ENCODE data around the gene ATP2A3.

ATP2A3 gene

DNA sequence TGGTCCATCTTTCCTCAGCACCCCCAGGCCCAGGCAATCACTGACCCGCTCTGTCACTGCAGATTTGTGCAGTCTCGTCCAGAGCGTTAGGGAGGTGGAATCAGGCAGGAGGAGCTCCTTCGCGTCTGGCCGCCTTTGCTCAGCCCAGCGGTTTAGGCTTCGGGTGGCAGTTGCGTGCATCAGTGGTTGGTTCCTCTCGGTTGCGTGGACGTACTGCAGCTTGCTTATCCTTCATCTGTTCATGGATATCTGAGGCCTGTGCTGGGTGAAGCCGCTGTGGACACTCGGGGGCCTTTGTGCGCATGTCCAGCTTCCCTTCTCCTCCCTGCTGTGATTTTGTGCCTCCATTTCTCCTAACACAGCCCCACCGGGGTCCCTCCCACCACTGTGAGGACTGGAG is 43.2 kb downstream of the ATP2A3 start:
- H3K27ac ChIP-seq (ENCODE audit: low read length): no peak overlapping the region
- no peaks in the 10 kb centered on the region for H3K36me3 ChIP-seq (ENCODE audit: insufficient read depth, low read depth, low read length)
- H3K27me3 ChIP-seq (ENCODE audit: insufficient read depth, low read length): no peaks in the 10 kb centered on the region
- no peak overlapping the region for H3K9ac ChIP-seq (ENCODE audit: low read depth, low read length)
- no peaks in the 10 kb centered on the region for H3K4me1 ChIP-seq (ENCODE audit: insufficient read depth, low read length)
- H3K9me3 ChIP-seq (ENCODE audit: insufficient read depth, low read depth, low read length): no peaks in the 10 kb centered on the region
- H3K4me3 ChIP-seq (ENCODE audit: low read length): no peak overlapping the region

DNA sequence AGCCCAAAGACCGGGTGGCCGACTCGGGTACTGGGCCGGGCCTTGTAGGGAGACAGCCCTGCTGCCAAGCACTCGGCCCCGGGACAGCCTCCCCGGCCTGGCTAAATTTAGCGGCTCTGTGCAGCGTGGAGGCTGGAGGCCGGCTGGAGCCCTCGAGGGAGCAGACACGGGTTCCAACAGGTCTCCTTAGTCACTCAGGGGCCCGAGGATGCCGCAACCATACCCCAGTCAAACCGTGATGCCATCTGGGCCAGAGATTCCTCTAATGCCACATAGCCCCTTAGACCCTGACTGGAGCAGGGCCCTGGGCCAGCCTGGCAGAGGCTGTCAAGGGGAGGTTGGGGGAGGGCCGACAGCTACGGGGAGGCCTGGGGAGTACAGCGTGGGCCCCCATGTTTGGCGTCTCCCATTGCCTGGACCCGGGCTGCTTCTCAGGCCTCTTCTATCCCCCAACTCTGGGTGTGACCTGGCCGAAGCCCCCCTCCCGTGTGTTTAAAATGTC is 45.1 kb downstream of the ATP2A3 start:
- Histone ChIP-seq H3K27ac (ENCODE audit: low read length) (no peak overlapping the region), H3K9ac (ENCODE audit: low read depth, low read length) (no peak overlapping the region), H3K36me3 (ENCODE audit: insufficient read depth, low read depth, low read length) (no peaks in the 10 kb centered on the region), H3K4me1 (ENCODE audit: insufficient read depth, low read length) (no peaks in the 10 kb centered on the region), H3K4me3 (ENCODE audit: low read length) (no peak overlapping the region), H3K9me3 (ENCODE audit: insufficient read depth, low read depth, low read length) (no peaks in the 10 kb centered on the region), H3K27me3 (ENCODE audit: insufficient read depth, low read length) (no peaks in the 10 kb centered on the region)

- Histone ChIP-seq H3K9me3 (ENCODE audit: insufficient read depth, low read depth, low read length) (no peaks in the 10 kb centered on the region), H3K27ac (ENCODE audit: low read length) (no peak overlapping the region), H3K4me3 (ENCODE audit: low read length) (no peak overlapping the region), H3K4me1 (ENCODE audit: insufficient read depth, low read length) (no peaks in the 10 kb centered on the region), H3K27me3 (ENCODE audit: insufficient read depth, low read length) (no peaks in the 10 kb centered on the region), H3K36me3 (ENCODE audit: insufficient read depth, low read depth, low read length) (no peaks in the 10 kb centered on the region), H3K9ac (ENCODE audit: low read depth, low read length) (no peak overlapping the region)
These were observed 45.7 kb downstream of the ATP2A3 start for GRCh38 chr17:3918372-3919122.

DNA sequence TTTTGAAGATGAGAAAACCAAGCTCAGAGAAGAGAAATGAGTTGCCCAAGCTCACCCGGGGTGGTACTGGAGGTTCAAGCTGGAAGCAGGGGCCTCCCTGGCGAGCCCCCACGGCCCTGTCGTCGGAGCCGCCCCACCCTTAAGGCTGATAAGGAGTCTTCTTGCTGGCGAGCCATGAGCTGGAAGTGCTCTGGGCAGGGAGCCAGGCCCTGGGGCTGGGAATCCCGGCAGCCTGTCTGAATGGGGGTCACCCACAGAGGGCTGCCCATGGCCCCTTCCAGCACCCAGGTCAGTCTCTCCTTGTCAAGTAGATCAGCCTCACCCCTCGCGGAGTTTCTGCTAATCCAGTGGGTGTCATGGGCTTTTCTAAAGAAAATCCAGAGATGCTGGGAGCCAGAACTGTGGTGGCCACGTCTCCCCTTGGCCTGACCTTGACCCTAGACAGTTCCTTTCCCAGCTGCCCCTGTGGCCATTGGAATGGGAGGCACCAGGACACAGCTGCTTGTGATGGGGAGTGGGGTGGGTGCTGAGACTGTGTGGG is 46.8 kb downstream of the ATP2A3 start:
- no peak overlapping the region for H3K27ac ChIP-seq (ENCODE audit: low read length)
- no peaks in the 10 kb centered on the region for H3K4me1 ChIP-seq (ENCODE audit: insufficient read depth, low read length)
- H3K27me3 ChIP-seq (ENCODE audit: insufficient read depth, low read length): no peaks in the 10 kb centered on the region
- no peak overlapping the region for H3K9ac ChIP-seq (ENCODE audit: low read depth, low read length)
- H3K4me3 ChIP-seq (ENCODE audit: low read length): no peak overlapping the region
- H3K9me3 ChIP-seq (ENCODE audit: insufficient read depth, low read depth, low read length): no peaks in the 10 kb centered on the region
- no peaks in the 10 kb centered on the region for H3K36me3 ChIP-seq (ENCODE audit: insufficient read depth, low read depth, low read length)

- H3K27ac ChIP-seq (ENCODE audit: low read length): no peak overlapping the region
- no peaks in the 10 kb centered on the region for H3K4me1 ChIP-seq (ENCODE audit: insufficient read depth, low read length)
- no peaks in the 10 kb centered on the region for H3K27me3 ChIP-seq (ENCODE audit: insufficient read depth, low read length)
- no peaks in the 10 kb centered on the region for H3K36me3 ChIP-seq (ENCODE audit: insufficient read depth, low read depth, low read length)
- no peak overlapping the region for H3K9ac ChIP-seq (ENCODE audit: low read depth, low read length)
- no peaks in the 10 kb centered on the region for H3K9me3 ChIP-seq (ENCODE audit: insufficient read depth, low read depth, low read length)
- no peak overlapping the region for H3K4me3 ChIP-seq (ENCODE audit: low read length)
These were observed 47.4 kb downstream of the ATP2A3 start for GRCh38 chr17:3916825-3917224.

- no peaks in the 10 kb centered on the region for H3K4me1 ChIP-seq (ENCODE audit: insufficient read depth, low read length)
- H3K36me3 ChIP-seq (ENCODE audit: insufficient read depth, low read depth, low read length): no peaks in the 10 kb centered on the region
- no peak within 1 kb of the TSS for H3K9ac ChIP-seq (ENCODE audit: low read depth, low read length)
- no peaks in the 10 kb centered on the region for H3K27me3 ChIP-seq (ENCODE audit: insufficient read depth, low read length)
- no peak within 1 kb of the TSS for H3K27ac ChIP-seq (ENCODE audit: low read length)
- no peak within 1 kb of the TSS for H3K4me3 ChIP-seq (ENCODE audit: low read length)
- H3K9me3 ChIP-seq (ENCODE audit: insufficient read depth, low read depth, low read length): no peaks in the 10 kb centered on the region
These were observed 48.1 kb downstream of the ATP2A3 start, which contains the start of gene P2RX1 for GRCh38 chr17:3915995-3916696. TSS of gene P2RX1 (minus strand) at chr17:3916465. CDS start at chr17:3916225, 240 bp downstream.

GRCh38 chr17:3915581-3915994 is 48.6 kb downstream of the ATP2A3 start:
- no peak overlapping the region for H3K4me3 ChIP-seq (ENCODE audit: low read length)
- no peak overlapping the region for H3K9ac ChIP-seq (ENCODE audit: low read depth, low read length)

GRCh38 chr17:3914312-3914670 is 49.9 kb downstream of the ATP2A3 start:
- no peak overlapping the region for H3K4me3 ChIP-seq (ENCODE audit: low read length)
- H3K27ac ChIP-seq (ENCODE audit: low read length): no peak overlapping the region
- no peaks in the 10 kb centered on the region for H3K36me3 ChIP-seq (ENCODE audit: insufficient read depth, low read depth, low read length)
- no peak overlapping the region; the same call in 1 of the 2 replicates for H3K9ac ChIP-seq (ENCODE audit: low read depth, low read length)
- no peaks in the 10 kb centered on the region for H3K27me3 ChIP-seq (ENCODE audit: insufficient read depth, low read length)
- no peaks in the 10 kb centered on the region for H3K4me1 ChIP-seq (ENCODE audit: insufficient read depth, low read length)
- H3K9me3 ChIP-seq (ENCODE audit: insufficient read depth, low read depth, low read length): no peaks in the 10 kb centered on the region

More at GRCh38 chr17:3915581-3915994, 48.6 kb downstream of the ATP2A3 start:
- no peaks in the 10 kb centered on the region for H3K36me3 ChIP-seq (ENCODE audit: insufficient read depth, low read depth, low read length)
- no peak overlapping the region for H3K27ac ChIP-seq (ENCODE audit: low read length)
- no peaks in the 10 kb centered on the region for H3K9me3 ChIP-seq (ENCODE audit: insufficient read depth, low read depth, low read length)
- no peaks in the 10 kb centered on the region for H3K4me1 ChIP-seq (ENCODE audit: insufficient read depth, low read length)
- H3K27me3 ChIP-seq (ENCODE audit: insufficient read depth, low read length): no peaks in the 10 kb centered on the region

DNA sequence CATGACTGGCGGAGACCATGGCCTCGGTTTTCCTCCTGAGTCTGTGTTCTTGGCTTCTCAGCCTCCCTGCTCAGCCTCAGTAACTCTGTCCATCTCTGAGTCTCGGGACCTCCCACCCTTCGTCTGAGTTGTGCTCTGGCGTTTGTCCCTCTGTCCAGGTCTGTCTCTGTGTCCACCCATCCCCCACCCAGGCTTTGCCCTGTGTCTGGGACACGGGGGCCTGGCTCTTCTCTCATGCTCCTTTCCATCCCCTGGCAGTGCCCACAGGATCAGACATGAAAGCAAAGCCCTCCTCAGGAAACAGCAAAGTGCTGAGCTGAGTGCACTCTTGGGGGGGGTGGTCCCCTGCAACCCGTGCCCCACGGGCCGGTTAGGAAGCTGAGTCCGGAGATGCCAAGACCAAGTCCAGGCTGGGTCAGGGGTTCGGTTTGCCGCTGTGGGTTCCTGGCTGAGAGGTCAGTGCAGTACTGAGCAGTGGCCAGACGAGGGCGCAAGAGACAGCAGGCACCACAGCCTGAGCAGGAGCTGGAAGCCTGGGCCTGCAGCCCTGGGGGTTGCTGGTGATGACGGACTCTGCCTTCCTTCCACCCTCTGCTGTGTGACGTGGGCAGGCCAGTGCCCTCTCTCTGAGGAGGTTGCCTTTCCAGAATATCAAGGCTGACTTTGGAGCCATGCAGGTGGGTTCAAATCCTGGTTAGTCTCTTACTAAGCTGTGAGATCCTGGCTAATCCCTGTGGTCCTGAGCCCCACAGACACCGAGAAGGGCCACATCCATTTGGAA is 50.5 kb downstream of the ATP2A3 start:
- H3K27ac ChIP-seq (ENCODE audit: low read length): no peak overlapping the region
- H3K9ac ChIP-seq (ENCODE audit: low read depth, low read length): no peak overlapping the region

GRCh38 chr17:3912827-3913226 is 51.4 kb downstream of the ATP2A3 start:
- H3K27ac ChIP-seq (ENCODE audit: low read length): no peak overlapping the region

More for the DNA sequence above, 50.5 kb downstream of the ATP2A3 start:
- H3K4me1 ChIP-seq (ENCODE audit: insufficient read depth, low read length): no peaks in the 10 kb centered on the region
- H3K9me3 ChIP-seq (ENCODE audit: insufficient read depth, low read depth, low read length): no peaks in the 10 kb centered on the region
- no peak overlapping the region for H3K4me3 ChIP-seq (ENCODE audit: low read length)
- H3K27me3 ChIP-seq (ENCODE audit: insufficient read depth, low read length): no peaks in the 10 kb centered on the region
- H3K36me3 ChIP-seq (ENCODE audit: insufficient read depth, low read depth, low read length): no peaks in the 10 kb centered on the region

GRCh38 chr17:3911271-3912053 is 52.8 kb downstream of the ATP2A3 start:
- Histone ChIP-seq H3K27ac (ENCODE audit: low read length) (no peak overlapping the region), H3K9me3 (ENCODE audit: insufficient read depth, low read depth, low read length) (no peaks in the 10 kb centered on the region), H3K36me3 (ENCODE audit: insufficient read depth, low read depth, low read length) (no peaks in the 10 kb centered on the region), H3K4me3 (ENCODE audit: low read length) (no peak overlapping the region), H3K4me1 (ENCODE audit: insufficient read depth, low read length) (no peaks in the 10 kb centered on the region), H3K27me3 (ENCODE audit: insufficient read depth, low read length) (no peaks in the 10 kb centered on the region), H3K9ac (ENCODE audit: low read depth, low read length) (no peak overlapping the region)

More at GRCh38 chr17:3912827-3913226, 51.4 kb downstream of the ATP2A3 start:
- Histone ChIP-seq H3K4me1 (ENCODE audit: insufficient read depth, low read length) (no peaks in the 10 kb centered on the region), H3K36me3 (ENCODE audit: insufficient read depth, low read depth, low read length) (no peaks in the 10 kb centered on the region), H3K27me3 (ENCODE audit: insufficient read depth, low read length) (no peaks in the 10 kb centered on the region), H3K9ac (ENCODE audit: low read depth, low read length) (no peak overlapping the region), H3K4me3 (ENCODE audit: low read length) (no peak overlapping the region), H3K9me3 (ENCODE audit: insufficient read depth, low read depth, low read length) (no peaks in the 10 kb centered on the region)

All from iPS-20b (cell line).